ENCODE data around the gene ADAMTS12.

Gene ADAMTS12

DNA sequence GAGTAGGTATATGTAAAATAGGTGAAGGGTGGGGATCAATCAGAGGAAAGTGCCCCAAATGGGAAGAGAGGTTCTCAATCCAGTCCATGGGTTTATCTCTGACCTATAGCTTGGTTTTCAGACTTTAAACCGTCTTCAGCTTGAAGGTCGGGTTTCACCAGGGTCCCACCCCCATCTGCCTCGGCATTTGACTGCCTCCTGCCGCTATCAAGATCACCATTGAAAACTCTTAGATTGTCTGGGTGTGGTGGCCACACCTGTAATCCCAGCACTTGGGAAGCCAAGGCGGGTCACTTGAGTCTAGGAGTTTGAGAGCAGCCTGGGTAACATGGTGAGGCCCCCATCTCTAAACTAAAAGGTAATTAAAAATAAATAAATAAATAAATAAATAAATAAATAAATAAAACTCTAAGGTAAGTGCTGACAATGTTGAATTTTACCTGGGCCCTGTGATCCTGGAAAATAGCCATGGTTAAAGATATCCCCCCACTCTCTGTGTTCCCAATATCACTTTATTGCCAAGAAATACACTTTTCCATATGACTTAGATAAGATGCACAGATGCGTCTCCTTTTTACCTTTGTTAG lies 402.2 kb downstream of the ADAMTS12 start:
- CTCF ChIA-PET: interaction anchor here (0.7 kb wide), 1 partner anchor 35 kb away, joined by 3 read pairs; no protein-coding TSS in a partner anchor
- TF ChIP-seq, protein P1, sequence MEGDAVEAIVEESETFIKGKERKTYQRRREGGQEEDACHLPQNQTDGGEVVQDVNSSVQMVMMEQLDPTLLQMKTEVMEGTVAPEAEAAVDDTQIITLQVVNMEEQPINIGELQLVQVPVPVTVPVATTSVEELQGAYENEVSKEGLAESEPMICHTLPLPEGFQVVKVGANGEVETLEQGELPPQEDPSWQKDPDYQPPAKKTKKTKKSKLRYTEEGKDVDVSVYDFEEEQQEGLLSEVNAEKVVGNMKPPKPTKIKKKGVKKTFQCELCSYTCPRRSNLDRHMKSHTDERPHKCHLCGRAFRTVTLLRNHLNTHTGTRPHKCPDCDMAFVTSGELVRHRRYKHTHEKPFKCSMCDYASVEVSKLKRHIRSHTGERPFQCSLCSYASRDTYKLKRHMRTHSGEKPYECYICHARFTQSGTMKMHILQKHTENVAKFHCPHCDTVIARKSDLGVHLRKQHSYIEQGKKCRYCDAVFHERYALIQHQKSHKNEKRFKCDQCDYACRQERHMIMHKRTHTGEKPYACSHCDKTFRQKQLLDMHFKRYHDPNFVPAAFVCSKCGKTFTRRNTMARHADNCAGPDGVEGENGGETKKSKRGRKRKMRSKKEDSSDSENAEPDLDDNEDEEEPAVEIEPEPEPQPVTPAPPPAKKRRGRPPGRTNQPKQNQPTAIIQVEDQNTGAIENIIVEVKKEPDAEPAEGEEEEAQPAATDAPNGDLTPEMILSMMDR (conservative IDR thresholded peaks at IDR 0.05; ENCODE audit: low read depth): no peak
- DNase-seq (ENCODE audit: low spot score): no peak
- POLR2A ChIA-PET (ENCODE audit: low non-redundant PET): no interaction called here
- no peak overlapping the region for H3K27ac ChIP-seq

DNA sequence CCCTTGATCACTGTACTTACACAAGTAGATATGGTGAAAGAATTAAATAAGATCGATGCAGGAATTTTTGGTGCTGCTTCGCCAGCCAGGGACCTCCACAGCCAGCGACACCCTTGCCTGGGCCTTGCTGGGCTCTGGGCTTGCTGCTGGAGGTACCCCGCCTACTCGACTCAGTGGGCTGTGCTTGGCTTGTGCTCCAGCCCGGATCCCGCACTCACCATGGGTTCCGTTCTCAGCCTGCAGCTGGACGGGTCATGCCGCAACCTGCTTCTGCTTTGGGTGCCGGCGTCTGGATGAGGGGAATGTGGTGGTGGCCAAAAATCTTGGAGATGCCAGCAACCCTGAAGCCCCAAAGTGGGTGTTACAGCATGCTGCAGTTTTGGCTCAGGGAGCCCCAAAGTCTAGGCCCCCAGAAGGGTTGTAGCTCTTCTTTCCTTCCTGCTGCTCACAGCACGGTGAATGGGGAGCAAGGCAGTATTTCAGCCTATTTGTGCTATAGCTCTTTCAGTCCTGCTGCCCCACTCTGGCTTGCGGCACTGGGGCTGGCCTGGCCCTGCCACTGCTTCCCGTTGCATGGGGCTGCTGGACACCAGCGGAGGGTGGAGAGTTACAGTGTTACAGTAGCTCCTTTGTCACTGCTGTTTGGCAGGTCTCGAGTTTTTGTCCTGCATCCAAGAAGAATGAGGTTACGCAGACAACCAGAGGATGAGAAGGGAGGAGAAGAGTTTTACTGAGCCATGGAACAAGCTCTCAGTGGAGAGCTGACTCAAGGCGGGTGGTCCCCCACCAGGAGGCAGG lies 403.0 kb downstream of the ADAMTS12 start:
- ChIA-PET POLR2A (ENCODE audit: low non-redundant PET) (no interaction called here), CTCF (interaction anchor here (0.8 kb wide), 1 partner anchor 10 kb away, joined by 3 read pairs; no protein-coding TSS in a partner anchor)
- TF ChIP-seq, protein P1 (conservative IDR thresholded peaks at IDR 0.05; ENCODE audit: low read depth): no peak
- no peak overlapping the region for H3K27ac ChIP-seq
- DNase-seq (ENCODE audit: low spot score): no peak

DNA sequence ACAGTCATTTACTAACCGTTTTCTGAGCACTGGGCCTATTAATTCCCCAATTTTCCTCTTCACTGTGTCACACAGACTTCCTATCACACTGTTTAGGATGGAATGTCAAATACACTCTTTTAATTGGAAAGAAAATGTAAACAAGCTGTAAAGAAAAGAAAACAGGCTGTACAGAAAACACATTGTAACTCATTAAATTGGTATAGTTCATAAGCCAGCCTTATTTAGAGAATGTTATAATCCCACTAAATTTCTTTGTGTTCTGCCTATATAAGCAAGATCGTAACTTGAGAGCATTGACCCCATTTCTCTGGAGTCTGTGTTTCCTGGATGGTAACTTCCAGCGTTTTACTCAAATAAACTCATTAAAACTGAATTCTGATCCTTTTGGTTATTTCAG lies 404.6 kb downstream of the ADAMTS12 start:
- POLR2A ChIA-PET (ENCODE audit: low non-redundant PET): no interaction called here
- no peak overlapping the region for H3K27ac ChIP-seq
- CTCF ChIA-PET: interaction anchor here (0.6 kb wide), 1 partner anchor 541 kb away, joined by 5 read pairs; no protein-coding TSS in a partner anchor
- no peak for DNase-seq (ENCODE audit: low spot score)
- TF ChIP-seq, protein P1 (conservative IDR thresholded peaks at IDR 0.05; ENCODE audit: low read depth): no peak

DNA sequence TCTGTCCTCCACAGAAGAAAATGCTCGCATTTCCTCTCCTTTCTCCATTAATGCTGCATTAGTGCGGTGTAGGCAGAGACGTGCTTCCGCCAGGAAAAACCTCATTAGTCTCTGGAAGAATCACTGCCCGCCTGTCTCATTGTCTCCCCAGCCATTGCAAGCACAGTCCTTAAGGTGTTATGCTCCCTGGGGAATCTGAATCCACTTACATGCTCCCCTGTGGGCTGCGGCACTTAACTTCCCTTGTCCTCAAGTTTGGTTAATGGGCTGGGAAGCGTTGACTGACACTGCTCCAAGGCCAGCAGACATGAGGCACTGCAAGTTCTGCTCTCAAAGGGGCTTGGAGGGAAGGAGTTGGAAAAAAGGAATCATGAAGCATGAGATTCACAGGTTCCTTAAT lies 409.5 kb downstream of the ADAMTS12 start:
- no peak for DNase-seq (ENCODE audit: low spot score)
- ChIA-PET CTCF (interaction anchor here (0.7 kb wide), 1 partner anchor 21 kb away, joined by 3 read pairs; no protein-coding TSS in a partner anchor), POLR2A (ENCODE audit: low non-redundant PET) (no interaction called here)
- no peak overlapping the region for H3K27ac ChIP-seq
- TF ChIP-seq, protein P1 (conservative IDR thresholded peaks at IDR 0.05; ENCODE audit: low read depth): no peak

DNA sequence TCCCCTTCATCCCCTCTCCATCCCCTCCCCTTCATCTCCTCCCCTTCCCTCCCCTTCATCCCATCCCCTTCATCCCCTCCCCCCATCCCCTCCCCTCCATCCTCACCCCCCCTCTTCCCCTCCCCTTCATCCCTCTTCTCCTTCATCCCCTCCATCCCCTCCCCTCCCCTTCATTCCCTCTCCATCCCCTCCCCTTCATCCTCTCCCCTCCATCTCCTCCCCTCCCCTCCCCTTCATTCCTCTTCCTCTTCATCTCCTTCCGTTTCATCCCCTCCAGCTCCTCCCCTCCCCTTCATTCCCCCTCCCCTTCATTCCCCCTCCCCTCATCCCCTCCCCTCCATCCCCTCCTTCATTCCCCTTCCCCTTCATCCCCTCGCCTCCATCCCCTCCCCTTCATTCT lies 410.9 kb downstream of the ADAMTS12 start:
- POLR2A ChIA-PET (ENCODE audit: low non-redundant PET): no interaction called here
- DNase-seq (ENCODE audit: low spot score): no peak
- CTCF ChIA-PET: no interaction called here
- H3K27ac ChIP-seq: no peak overlapping the region
- TF ChIP-seq, protein P1 (conservative IDR thresholded peaks at IDR 0.05; ENCODE audit: low read depth): no peak

DNA sequence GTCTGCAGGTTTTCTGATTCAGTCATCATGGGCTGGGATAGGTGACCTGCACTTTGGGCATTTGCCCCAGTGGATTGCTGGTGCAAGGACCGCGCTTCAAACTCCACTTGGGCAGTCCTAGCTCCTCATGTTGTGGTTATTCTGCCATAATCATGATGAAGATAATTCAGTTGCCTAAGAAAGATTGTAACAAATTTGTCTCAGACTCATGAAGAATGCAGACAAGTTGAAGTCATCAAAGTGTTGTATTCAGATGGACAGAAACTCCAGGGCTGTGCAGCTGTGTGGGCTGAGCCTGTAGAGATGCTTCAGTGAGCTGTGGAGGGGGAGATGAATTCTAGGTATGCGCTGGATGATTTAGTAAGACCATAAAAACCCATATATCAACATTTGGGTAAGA lies 412.5 kb downstream of the ADAMTS12 start:
- TF ChIP-seq, protein P1 (conservative IDR thresholded peaks at IDR 0.05; ENCODE audit: low read depth): no peak
- no peak overlapping the region for H3K27ac ChIP-seq
- no peak for DNase-seq (ENCODE audit: low spot score)
- ChIA-PET CTCF (no interaction called here), POLR2A (ENCODE audit: low non-redundant PET) (no interaction called here)
